ENCODE data around the gene FCMR. TPM values are rescaled to one million over a fixed set of nuclear protein-coding genes. Genes with fewer than 3 reads are reported as not detected.
A peak's percentile ranks its signal among the peaks of the same experiment; 100 is the strongest.

FCMR gene
- total and polyA plus RNA-seq, 10 of the 15 experiments (the other 5 are each of a cell fraction or from before 2014, with no cell fraction given), result 79.7 to 245 (median 123) TPM

DNA sequence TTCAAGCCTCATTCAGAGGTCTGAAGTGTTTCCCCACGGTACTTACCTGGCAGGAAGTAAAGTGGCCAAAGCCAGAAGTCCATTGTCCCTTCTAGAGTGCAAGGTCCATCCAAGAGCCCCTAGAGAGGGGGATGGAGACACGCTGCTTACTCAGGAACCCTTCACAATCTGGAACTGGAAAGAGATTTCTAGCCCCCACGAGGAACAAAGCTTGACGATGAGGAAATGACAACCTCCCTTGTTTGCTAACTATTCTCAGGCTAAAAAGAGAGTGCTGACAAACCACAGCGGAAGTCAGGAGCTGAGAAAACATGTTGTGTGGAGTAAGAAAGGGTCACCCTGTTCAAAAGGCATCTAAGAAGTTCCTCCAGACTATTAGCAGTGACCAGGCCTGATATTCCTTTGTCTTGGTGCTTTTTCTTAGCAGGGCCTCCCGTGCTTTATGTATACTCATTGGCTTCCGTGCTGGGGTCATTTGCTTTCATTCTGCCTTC lies at the start of gene FCMR (continued):
- TF ChIP-seq, protein P1, sequence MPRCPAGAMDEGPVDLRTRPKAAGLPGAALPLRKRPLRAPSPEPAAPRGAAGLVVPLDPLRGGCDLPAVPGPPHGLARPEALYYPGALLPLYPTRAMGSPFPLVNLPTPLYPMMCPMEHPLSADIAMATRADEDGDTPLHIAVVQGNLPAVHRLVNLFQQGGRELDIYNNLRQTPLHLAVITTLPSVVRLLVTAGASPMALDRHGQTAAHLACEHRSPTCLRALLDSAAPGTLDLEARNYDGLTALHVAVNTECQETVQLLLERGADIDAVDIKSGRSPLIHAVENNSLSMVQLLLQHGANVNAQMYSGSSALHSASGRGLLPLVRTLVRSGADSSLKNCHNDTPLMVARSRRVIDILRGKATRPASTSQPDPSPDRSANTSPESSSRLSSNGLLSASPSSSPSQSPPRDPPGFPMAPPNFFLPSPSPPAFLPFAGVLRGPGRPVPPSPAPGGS (IDR thresholded peaks at IDR 0.05; ENCODE audit: borderline replicate concordance, insufficient read depth, low read depth, low read length, poor library complexity, severe bottlenecking), result no peak
- TF ChIP-seq, protein P2, sequence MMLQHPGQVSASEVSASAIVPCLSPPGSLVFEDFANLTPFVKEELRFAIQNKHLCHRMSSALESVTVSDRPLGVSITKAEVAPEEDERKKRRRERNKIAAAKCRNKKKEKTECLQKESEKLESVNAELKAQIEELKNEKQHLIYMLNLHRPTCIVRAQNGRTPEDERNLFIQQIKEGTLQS (IDR thresholded peaks at IDR 0.05; ENCODE audit: borderline replicate concordance, extremely low read depth, low read depth, low read length), result no peak
- TF ChIP-seq JUND (IDR thresholded peaks at IDR 0.05; ENCODE audit: low read depth, low read length) (no peak), NR2C1 (IDR thresholded peaks at IDR 0.05) (no peak)

DNA sequence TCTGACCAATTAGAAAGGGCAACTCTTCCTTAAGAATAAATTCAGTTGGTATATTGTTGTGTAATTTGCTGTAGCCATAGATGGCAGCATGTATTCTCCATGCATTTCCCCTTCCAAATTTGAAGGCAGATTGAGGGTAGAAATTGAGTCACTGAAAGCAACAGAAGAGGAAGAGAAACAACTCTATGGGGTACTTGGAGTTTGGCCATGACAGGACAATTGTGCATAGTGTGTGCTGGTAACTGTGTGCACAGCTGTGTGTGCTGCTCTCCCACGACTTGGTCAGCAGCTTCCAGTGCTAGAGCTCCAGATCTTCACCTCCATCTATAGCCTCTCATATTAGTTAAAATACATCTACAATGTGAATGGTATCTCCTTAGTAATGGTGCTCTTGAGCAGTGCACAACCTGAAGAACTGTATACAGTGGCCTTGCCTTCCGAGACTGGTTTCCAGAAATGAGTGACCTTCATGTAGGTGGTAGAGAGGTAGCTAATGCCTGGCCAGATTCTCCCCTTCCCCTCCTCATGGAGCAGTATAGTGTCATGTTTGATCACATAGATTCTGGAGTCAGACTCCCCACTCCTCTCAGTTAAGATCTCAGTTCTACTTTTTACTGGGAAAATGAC lies 49.4 kb upstream of the FCMR start:
- Histone ChIP-seq H3K27me3 (replicated peaks in 1 of 2; ENCODE audit: control insufficient read depth in 2 of 2, insufficient read depth in 2 of 2, low read length in 1 of 2) (no peaks in the 10 kb centered on the region), H3K36me3 (ENCODE audit: control insufficient read depth in 2 of 2, insufficient read depth in 2 of 2, low read length in 1 of 2) (no peaks in the 10 kb centered on the region), H3K79me2 (ENCODE audit: control insufficient read depth, insufficient read depth, low read length) (no peaks in the 10 kb centered on the region), H3K4me1 (ENCODE audit: control insufficient read depth, insufficient read depth, low read length) (peaks cover 38% of the 10 kb centered on the region), H4K20me1 (ENCODE audit: control insufficient read depth, insufficient read depth) (no peaks in the 10 kb centered on the region), H3K4me2 (ENCODE audit: control insufficient read depth, insufficient read depth) (peak overlapping the region; percentile 46), H3K4me3 (0 out of 2 replicates have a peak overlapping the region, but pooled peaks have one; percentile 2), H3K9ac (ENCODE audit: control insufficient read depth, insufficient read depth, low read length) (no peak overlapping the region), H2AFZ (ENCODE audit: control insufficient read depth, low read depth, low read length) (no peak overlapping the region; the same call in 1 of the 2 replicates), H3K27ac (ENCODE audit: control insufficient read depth, insufficient read depth) (no peak overlapping the region), H3K9me3 (replicated peaks; ENCODE audit: control insufficient read depth, insufficient read depth, low read length) (no peaks in the 10 kb centered on the region)
- 13% methylated on average over 2 of the region's 2 CpGs for WGBS (ENCODE audit: insufficient coverage, insufficient replicate concordance, low lambda C conversion rate, missing lambda C conversion rate)
- in situ Hi-C loops (cut with MboI) (no loop called here), intact Hi-C loops (cut with micrococcal nuclease; ENCODE audit: unreplicated experiment) (loop anchor here (2.0 kb wide), 1 partner anchor 46 kb away; no protein-coding TSS in a partner anchor)
- ChIA-PET RAD21 (ENCODE audit: unreplicated experiment) (interaction anchor here (1.6 to 4.4 kb wide), 3 partner anchors 12 to 50 kb away, joined by 3 to 36 read pairs (median 9); no protein-coding TSS in a partner anchor), POLR2A (interaction anchor here (0.5 to 3.1 kb wide), 5 partner anchors 39 to 302 kb away, joined by 3 to 12 read pairs (median 3); no protein-coding TSS in a partner anchor), SMC1A (ENCODE audit: uncharacterized antibody, unreplicated experiment) (interaction anchor here (1.1 to 7.5 kb wide), 12 partner anchors 10 to 161 kb away, joined by 3 to 68 read pairs (median 9); partner anchors contain the start of genes FCMR and PIGR), CTCF (interaction anchor here (0.7 to 9.8 kb wide), 13 partner anchors 9 to 308 kb away, joined by 3 to 136 read pairs (median 5); partner anchors contain the start of gene IL20)
- peak; percentile 44 for FAIRE-seq
- peak; percentile 81 for ATAC-seq
- peak; percentile 66 for DNase-seq (ENCODE audit: low read depth, low spot score)
- no TSS peak for BruUV-seq (replicated peaks)
- TF ChIP-seq, protein P3, sequence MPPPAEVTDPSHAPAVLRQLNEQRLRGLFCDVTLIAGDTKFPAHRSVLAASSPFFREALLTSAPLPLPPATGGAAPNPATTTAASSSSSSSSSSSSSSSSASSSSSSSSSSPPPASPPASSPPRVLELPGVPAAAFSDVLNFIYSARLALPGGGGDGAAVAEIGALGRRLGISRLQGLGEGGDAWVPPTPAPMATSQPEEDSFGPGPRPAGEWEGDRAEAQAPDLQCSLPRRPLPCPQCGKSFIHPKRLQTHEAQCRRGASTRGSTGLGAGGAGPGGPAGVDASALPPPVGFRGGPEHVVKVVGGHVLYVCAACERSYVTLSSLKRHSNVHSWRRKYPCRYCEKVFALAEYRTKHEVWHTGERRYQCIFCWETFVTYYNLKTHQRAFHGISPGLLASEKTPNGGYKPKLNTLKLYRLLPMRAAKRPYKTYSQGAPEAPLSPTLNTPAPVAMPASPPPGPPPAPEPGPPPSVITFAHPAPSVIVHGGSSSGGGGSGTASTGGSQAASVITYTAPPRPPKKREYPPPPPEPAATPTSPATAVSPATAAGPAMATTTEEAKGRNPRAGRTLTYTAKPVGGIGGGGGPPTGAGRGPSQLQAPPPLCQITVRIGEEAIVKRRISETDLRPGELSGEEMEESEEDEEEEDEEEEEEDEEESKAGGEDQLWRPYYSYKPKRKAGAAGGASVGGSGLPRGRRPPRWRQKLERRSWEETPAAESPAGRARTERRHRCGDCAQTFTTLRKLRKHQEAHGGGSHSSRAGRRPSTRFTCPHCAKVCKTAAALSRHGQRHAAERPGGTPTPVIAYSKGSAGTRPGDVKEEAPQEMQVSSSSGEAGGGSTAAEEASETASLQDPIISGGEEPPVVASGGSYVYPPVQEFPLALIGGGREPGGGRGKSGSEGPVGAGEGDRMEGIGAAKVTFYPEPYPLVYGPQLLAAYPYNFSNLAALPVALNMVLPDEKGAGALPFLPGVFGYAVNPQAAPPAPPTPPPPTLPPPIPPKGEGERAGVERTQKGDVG (CRISPR knock-in tag; IDR thresholded peaks at IDR 0.05), result no peak
- TF ChIP-seq SMC3 (IDR thresholded peaks at IDR 0.05; ENCODE audit: borderline replicate concordance, low read length), result no peak
- TF ChIP-seq RUNX3 (IDR thresholded peaks at IDR 0.05; ENCODE audit: low read length), result peak; percentile 66
- TF ChIP-seq, protein P1 (IDR thresholded peaks at IDR 0.05; ENCODE audit: borderline replicate concordance, insufficient read depth, low read depth, low read length, poor library complexity, severe bottlenecking), result no peak
- TF ChIP-seq, protein P4, sequence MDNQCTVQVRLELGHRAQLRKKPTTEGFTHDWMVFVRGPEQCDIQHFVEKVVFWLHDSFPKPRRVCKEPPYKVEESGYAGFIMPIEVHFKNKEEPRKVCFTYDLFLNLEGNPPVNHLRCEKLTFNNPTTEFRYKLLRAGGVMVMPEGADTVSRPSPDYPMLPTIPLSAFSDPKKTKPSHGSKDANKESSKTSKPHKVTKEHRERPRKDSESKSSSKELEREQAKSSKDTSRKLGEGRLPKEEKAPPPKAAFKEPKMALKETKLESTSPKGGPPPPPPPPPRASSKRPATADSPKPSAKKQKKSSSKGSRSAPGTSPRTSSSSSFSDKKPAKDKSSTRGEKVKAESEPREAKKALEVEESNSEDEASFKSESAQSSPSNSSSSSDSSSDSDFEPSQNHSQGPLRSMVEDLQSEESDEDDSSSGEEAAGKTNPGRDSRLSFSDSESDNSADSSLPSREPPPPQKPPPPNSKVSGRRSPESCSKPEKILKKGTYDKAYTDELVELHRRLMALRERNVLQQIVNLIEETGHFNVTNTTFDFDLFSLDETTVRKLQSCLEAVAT (IDR thresholded peaks at IDR 0.05), result no peak
- no peak for TF ChIP-seq POLR2AphosphoS2 (IDR thresholded peaks at IDR 0.05; ENCODE audit: low read depth, low read length)
- TF ChIP-seq, protein P5, sequence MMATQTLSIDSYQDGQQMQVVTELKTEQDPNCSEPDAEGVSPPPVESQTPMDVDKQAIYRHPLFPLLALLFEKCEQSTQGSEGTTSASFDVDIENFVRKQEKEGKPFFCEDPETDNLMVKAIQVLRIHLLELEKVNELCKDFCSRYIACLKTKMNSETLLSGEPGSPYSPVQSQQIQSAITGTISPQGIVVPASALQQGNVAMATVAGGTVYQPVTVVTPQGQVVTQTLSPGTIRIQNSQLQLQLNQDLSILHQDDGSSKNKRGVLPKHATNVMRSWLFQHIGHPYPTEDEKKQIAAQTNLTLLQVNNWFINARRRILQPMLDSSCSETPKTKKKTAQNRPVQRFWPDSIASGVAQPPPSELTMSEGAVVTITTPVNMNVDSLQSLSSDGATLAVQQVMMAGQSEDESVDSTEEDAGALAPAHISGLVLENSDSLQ (IDR thresholded peaks at IDR 0.05), result no peak

Measured in GM12878 (cell line).